Activated naive CD8-positive, alpha-beta T cell treated with anti-CD3 and anti-CD28 coated beads, Interleukin-2, amount 50 U/mL, for 24 hours (primary cell): ENCODE data around the gene ASPRV1.
"Not testable (repeated sequence)": the region's sequence is repeated elsewhere in the genome, so short reads cannot be mapped to it uniquely, and the experiment has no call there.

Source experiments
- ATAC-seq: fragments of 150-1000 bp; cut with Tn5 transposase; one replicate; pipeline ENCODE4 v1.10.0; 2021
- DNase-seq: peaks from one replicate; pipeline ENCODE4 v3.0.0; 2021
- H3K27ac Mint-ChIP-seq: one replicate; pipeline ENCODE4 v1.8.0; 2021; ENCODE audit warnings: mild to moderate bottlenecking, mixed read lengths
- H3K27me3 Mint-ChIP-seq: one replicate; pipeline ENCODE4 v1.8.0; 2021; ENCODE audit warnings: mixed read lengths
- H3K36me3 Mint-ChIP-seq: one replicate; pipeline ENCODE4 v1.8.0; 2021; ENCODE audit warnings: low read depth, mixed read lengths
- H3K4me1 Mint-ChIP-seq: one replicate; pipeline ENCODE4 v1.8.0; 2021; ENCODE audit warnings: mixed read lengths
- H3K4me3 Mint-ChIP-seq: one replicate; pipeline ENCODE4 v1.8.0; 2021; ENCODE audit warnings: mild to moderate bottlenecking, moderate library complexity, mixed read lengths
- H3K9me3 Mint-ChIP-seq: one replicate; pipeline ENCODE4 v1.8.0; 2021; ENCODE audit warnings: mixed read lengths

Gene ASPRV1

GRCh38 chr2:69961496-69961895 is at the start of gene ASPRV1:
TSS of gene ASPRV1 (minus strand) at chr2:69961631. CDS start at chr2:69961436, 195 bp downstream.
- no peaks in the 10 kb centered on the region for H3K9me3 Mint-ChIP-seq
- no peak for DNase-seq
- peaks cover 2% of the 10 kb centered on the region for H3K4me1 Mint-ChIP-seq

GRCh38 chr2:70010576-70011111 is 49.2 kb upstream of the ASPRV1 start:
- ATAC-seq (no peak), DNase-seq (no peak)
- Mint-ChIP-seq H3K27ac (no peak overlapping the region), H3K4me3 (no peak overlapping the region), H3K27me3 (no peaks in the 10 kb centered on the region), H3K36me3 (peaks cover 14% of the 10 kb centered on the region), H3K4me1 (peaks cover 14% of the 10 kb centered on the region), H3K9me3 (no peaks in the 10 kb centered on the region)

More at GRCh38 chr2:69961496-69961895, at the start of gene ASPRV1:
- H3K27me3 Mint-ChIP-seq = peaks cover 6% of the 10 kb centered on the region
- no peak within 1 kb of the TSS for H3K27ac Mint-ChIP-seq
- H3K36me3 Mint-ChIP-seq = no peaks in the 10 kb centered on the region
- ATAC-seq = no peak
- no peak within 1 kb of the TSS for H3K4me3 Mint-ChIP-seq

DNA sequence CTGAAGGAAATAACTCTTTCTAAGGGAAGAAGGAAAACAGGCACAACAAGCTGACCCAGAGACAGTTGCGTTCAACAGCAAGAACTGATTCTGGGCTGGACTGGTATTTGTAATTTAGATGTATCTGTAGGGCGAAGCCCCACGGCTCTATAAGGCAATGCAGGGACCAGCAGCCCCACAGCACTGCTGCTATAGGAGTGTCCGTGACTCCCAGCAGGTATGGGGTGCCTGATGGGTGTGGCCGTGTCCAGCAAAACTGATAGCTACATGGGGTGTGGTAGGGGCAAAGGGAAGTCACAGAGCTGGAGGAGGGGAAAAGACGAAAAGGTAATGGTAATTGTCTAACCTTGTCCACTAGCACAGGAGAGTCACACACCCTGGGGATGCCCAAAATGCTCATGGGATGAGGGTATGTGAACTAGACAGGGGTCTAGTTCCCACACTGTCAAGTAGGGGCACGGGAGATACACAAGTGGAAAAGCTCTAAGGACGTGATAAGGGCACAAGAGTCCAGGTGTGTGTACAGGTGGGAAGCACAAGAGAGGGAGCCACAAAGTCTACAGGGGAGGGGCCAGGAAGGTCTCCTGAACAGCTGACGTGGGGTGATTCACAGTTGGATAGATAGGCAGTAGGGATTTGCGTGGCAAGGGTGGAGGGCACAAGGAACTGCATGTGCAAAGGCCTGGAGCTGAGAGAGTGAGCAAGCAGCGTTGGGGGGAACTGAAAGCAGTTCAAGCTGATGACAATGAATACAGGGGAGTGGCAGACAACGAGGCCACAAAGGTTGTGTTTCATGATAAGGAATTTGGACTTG is 48.5 kb upstream of the ASPRV1 start:
- H3K36me3 Mint-ChIP-seq = peaks cover 9% of the 10 kb centered on the region
- no peaks in the 10 kb centered on the region for H3K9me3 Mint-ChIP-seq
- no peak overlapping the region for H3K27ac Mint-ChIP-seq
- peaks cover 12% of the 10 kb centered on the region for H3K4me1 Mint-ChIP-seq
- DNase-seq (no peak), ATAC-seq (no peak)
- H3K4me3 Mint-ChIP-seq = no peak overlapping the region
- no peaks in the 10 kb centered on the region for H3K27me3 Mint-ChIP-seq

DNA sequence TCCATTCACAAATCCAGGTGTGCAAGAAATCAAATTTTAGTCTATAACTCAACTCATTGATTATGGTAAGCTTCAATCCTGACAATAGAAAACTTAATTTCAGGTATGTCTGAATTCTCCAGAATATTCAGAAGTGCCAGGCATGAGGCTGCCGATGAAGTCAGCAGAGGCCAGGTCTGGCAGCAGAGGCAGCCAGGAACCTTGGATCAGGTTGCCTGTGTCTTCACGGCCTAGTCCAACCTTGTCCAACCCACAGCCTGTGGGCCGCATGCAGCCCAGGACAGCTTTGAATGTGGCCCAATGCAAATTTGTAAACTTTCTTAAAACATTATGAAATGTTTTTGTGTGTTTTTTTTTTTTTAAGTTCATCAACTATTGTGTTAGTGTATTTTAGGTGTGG is 46.9 kb upstream of the ASPRV1 start:
- Mint-ChIP-seq H3K27me3 (no peaks in the 10 kb centered on the region), H3K9me3 (no peaks in the 10 kb centered on the region), H3K36me3 (peaks cover 4% of the 10 kb centered on the region), H3K4me1 (peaks cover 10% of the 10 kb centered on the region), H3K27ac (no peak overlapping the region), H3K4me3 (no peak overlapping the region)
- DNase-seq = no peak
- ATAC-seq = no peak

DNA sequence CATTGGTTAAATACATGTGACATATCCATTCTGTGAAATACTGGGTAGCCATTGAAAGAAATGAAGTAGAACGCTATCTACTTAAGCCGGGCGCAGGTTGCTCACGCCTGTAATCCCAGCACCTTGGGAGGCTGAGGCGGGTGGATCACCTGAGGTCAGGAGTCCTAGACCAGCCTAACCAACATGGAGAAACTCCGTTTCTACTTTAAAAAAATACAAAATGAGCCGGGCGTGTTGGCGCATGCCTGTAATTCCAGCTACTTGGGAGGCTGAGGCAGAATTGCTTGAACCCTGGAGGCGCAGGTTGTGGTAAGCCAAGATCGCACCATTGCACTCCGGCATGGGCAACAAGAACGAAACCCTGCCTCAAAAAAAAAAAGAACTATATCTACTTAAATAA is 45.7 kb upstream of the ASPRV1 start:
- DNase-seq (no peak), ATAC-seq (no peak)
- Mint-ChIP-seq H3K27me3 (no peaks in the 10 kb centered on the region), H3K27ac (no peak overlapping the region), H3K36me3 (peaks cover 1% of the 10 kb centered on the region), H3K9me3 (no peaks in the 10 kb centered on the region), H3K4me1 (peaks cover 15% of the 10 kb centered on the region), H3K4me3 (no peak overlapping the region)

- H3K4me3 Mint-ChIP-seq = no peak overlapping the region
- no peaks in the 10 kb centered on the region for H3K9me3 Mint-ChIP-seq
- ATAC-seq (no peak), DNase-seq (no peak)
- no peaks in the 10 kb centered on the region for H3K27me3 Mint-ChIP-seq
- H3K4me1 Mint-ChIP-seq = peaks cover 17% of the 10 kb centered on the region
- H3K36me3 Mint-ChIP-seq = no peaks in the 10 kb centered on the region
- H3K27ac Mint-ChIP-seq = no peak overlapping the region
Observed at GRCh38 chr2:70006447-70006784, 45.0 kb upstream of the ASPRV1 start.

DNA sequence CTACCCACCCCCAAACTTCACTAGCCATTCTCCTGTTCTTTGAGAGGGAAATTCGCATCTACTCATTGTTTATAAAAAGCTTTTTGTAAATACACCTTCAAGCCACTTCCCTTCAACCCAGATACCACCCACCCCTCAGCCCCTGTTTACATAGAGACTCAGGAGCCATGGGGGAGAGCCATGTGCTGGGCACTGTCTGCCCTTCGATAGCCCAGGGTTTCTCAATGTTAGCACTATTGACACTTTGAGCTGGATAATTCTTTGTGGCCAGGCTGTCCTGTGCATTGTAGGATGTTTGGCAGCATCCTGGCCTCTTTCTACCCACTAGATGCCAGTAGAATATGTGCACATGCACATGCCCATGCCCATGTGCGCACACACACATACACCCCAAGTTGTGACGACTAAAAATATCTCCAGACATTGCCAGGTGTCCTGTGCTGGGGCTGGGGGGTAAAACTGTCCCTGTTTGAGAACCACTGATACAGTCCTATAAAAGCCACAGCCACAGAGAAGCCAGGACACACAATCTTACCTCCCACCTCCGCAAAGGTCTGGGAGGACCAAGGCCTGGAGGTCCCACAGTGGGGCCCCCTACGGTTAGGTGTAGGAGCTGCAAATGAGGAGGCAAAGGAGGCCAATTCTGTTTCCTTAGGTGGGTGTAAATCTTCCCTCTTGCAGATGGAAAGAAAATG is 44.5 kb upstream of the ASPRV1 start:
- H3K4me3 Mint-ChIP-seq = no peak overlapping the region
- H3K36me3 Mint-ChIP-seq = no peaks in the 10 kb centered on the region
- no peaks in the 10 kb centered on the region for H3K27me3 Mint-ChIP-seq
- DNase-seq = no peak
- no peak for ATAC-seq
- H3K9me3 Mint-ChIP-seq = no peaks in the 10 kb centered on the region
- H3K4me1 Mint-ChIP-seq = peaks cover 17% of the 10 kb centered on the region
- H3K27ac Mint-ChIP-seq = no peak overlapping the region

DNA sequence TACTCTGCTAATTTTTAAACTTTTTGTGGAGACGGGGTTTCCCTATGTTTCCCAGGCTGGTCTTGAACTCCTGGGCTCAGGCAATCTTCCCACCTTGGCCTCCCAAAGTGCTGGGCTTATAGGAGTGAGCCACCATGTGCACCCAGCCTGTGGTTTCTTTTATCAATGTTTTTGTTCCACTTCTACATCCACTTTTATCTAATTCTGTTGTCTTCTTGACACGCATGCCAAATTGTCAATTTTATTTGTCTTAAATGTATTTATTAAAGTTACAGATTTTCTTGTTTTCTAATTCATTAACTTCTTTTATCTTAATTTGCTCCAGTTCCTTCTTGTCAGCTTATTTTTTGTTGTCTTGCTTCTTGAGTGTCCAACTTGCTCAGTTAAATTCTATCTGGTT is 43.8 kb upstream of the ASPRV1 start:
- Mint-ChIP-seq H3K9me3 (no peaks in the 10 kb centered on the region), H3K36me3 (no peaks in the 10 kb centered on the region), H3K4me1 (peaks cover 11% of the 10 kb centered on the region), H3K27ac (no peak overlapping the region), H3K27me3 (no peaks in the 10 kb centered on the region), H3K4me3 (no peak overlapping the region)
- DNase-seq = no peak
- no peak for ATAC-seq

GRCh38 chr2:70003093-70003830 is 41.8 kb upstream of the ASPRV1 start:
- Mint-ChIP-seq H3K4me3 (no peak overlapping the region), H3K9me3 (no peaks in the 10 kb centered on the region), H3K27me3 (no peaks in the 10 kb centered on the region), H3K27ac (no peak overlapping the region), H3K36me3 (no peaks in the 10 kb centered on the region), H3K4me1 (peaks cover 9% of the 10 kb centered on the region)
- ATAC-seq = no peak
- DNase-seq = no peak

GRCh38 chr2:70002241-70002899 is 40.9 kb upstream of the ASPRV1 start:
- DNase-seq (no peak), ATAC-seq (no peak)
- Mint-ChIP-seq H3K4me3 (no peak overlapping the region), H3K4me1 (peaks cover 15% of the 10 kb centered on the region), H3K9me3 (no peaks in the 10 kb centered on the region), H3K27ac (no peak overlapping the region), H3K36me3 (no peaks in the 10 kb centered on the region), H3K27me3 (no peaks in the 10 kb centered on the region)

DNA sequence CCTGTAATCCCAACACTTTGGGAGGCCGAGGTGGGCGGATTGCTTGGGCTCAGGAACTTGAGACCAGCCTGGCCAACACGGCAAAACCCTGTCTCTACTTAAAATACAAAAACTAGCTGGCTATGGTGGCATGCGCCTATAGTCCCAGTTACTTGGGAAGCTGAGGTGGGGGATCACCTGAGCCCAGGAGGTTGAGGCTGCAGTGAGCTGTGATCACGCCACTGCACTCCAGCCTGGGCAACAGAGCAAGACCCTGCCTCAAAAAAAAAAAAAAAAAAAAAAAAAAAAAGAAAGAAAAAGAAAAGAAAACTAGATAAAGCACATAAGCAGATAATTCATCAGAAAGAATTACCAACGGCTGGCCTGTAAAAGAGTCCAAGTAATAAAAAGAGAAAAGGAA is 39.1 kb upstream of the ASPRV1 start:
- not testable (repeated sequence) for H3K4me3 Mint-ChIP-seq, ATAC-seq, DNase-seq, H3K36me3 Mint-ChIP-seq, H3K9me3 Mint-ChIP-seq, H3K27me3 Mint-ChIP-seq, H3K27ac Mint-ChIP-seq
- H3K4me1 Mint-ChIP-seq = peaks cover 18% of the 10 kb centered on the region

- H3K27ac Mint-ChIP-seq = no peak overlapping the region
- DNase-seq (no peak), ATAC-seq (no peak)
- H3K4me3 Mint-ChIP-seq = no peak overlapping the region
- H3K9me3 Mint-ChIP-seq = no peaks in the 10 kb centered on the region
- H3K4me1 Mint-ChIP-seq = peaks cover 18% of the 10 kb centered on the region
- H3K27me3 Mint-ChIP-seq = no peaks in the 10 kb centered on the region
- peaks cover 6% of the 10 kb centered on the region for H3K36me3 Mint-ChIP-seq
Observed at GRCh38 chr2:69998761-69999160, 37.3 kb upstream of the ASPRV1 start.

GRCh38 chr2:69997015-69997830 is 35.8 kb upstream of the ASPRV1 start:
- no peaks in the 10 kb centered on the region for H3K27me3 Mint-ChIP-seq
- ATAC-seq (peak; percentile 65), DNase-seq (peak; percentile 20)
- H3K4me1 Mint-ChIP-seq = peaks cover 14% of the 10 kb centered on the region
- H3K36me3 Mint-ChIP-seq = peaks cover 8% of the 10 kb centered on the region
- no peaks in the 10 kb centered on the region for H3K9me3 Mint-ChIP-seq
- H3K4me3 Mint-ChIP-seq = no peak overlapping the region
- H3K27ac Mint-ChIP-seq = no peak overlapping the region

GRCh38 chr2:69995511-69995910 is 34.1 kb upstream of the ASPRV1 start:
- ATAC-seq = no peak
- DNase-seq = no peak
- Mint-ChIP-seq H3K4me1 (peaks cover 12% of the 10 kb centered on the region), H3K36me3 (peaks cover 8% of the 10 kb centered on the region), H3K27ac (no peak overlapping the region), H3K9me3 (no peaks in the 10 kb centered on the region), H3K4me3 (no peak overlapping the region), H3K27me3 (no peaks in the 10 kb centered on the region)
